HG02938 (cell line): ENCODE data around the gene MAGI2.

Experiments
- ATAC-seq: cut with Tn5 transposase; IDR thresholded peaks from one replicate; pipeline ENCODE4 v1.9.1; 2021; ENCODE audit warnings: mild to moderate bottlenecking, moderate library complexity; ENCODE audit not compliant: unreplicated experiment

The MAGI2 gene

GRCh38 chr7:78448911-78449310 lies 1004.6 kb downstream of the MAGI2 start:
- ATAC-seq = no peak

DNA sequence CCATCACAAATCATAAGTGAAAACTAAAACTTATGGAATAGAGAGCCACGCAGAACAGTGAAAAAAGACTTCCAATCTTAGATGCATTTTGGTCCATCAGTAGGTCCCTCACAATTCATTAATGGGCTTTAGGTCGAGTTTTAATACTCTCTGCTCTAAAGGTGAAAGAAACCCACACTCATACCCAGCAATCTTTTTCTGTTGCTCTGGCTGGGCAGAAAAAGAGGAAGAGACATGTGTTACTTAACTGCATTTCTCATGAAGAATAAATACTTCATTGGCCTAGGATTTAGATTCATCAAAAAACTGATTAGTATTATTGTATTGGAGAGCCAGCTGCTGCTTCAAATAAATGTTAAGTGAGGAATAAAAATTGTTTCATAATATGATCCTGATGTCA lies 1009.2 kb downstream of the MAGI2 start:
- no peak for ATAC-seq

DNA sequence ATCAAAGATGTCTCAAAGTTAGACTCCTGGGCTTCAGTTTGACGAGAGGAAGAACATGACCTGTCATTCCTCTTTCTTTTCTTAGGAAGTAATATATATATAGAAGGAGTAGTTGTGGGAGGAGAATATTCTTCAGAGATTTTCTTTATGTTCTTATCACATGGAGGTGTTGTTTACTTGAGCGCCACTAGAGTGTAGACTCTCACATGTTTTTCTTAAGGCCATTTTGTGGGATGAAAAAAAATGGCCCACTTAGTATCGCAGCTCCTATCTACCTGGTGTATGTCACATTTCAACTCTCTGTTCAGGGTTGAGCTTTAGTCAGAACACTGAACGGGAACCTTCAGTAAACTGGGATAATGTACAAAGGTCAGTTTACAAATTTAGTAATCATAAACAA lies 1009.7 kb downstream of the MAGI2 start:
- no peak for ATAC-seq

DNA sequence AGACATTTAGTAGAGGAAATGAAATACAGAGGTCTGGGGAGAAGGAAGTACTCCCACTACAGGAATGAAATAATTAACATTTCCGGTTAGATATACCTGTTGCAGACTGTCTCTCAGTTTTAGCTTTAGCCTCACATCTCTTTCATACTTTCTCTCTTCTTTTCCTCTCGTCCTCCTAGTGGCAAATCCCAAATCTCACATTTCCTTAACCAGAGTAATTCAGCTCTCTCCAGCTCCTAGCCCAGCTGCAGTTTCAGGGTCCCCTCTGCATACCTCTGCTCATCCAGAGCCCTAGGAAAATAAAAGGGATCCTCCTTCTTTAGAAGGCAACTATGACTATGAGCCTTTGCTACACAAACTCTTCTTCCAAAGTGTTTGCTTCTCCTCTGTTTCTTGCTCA lies 1011.7 kb downstream of the MAGI2 start:
- no peak for ATAC-seq

DNA sequence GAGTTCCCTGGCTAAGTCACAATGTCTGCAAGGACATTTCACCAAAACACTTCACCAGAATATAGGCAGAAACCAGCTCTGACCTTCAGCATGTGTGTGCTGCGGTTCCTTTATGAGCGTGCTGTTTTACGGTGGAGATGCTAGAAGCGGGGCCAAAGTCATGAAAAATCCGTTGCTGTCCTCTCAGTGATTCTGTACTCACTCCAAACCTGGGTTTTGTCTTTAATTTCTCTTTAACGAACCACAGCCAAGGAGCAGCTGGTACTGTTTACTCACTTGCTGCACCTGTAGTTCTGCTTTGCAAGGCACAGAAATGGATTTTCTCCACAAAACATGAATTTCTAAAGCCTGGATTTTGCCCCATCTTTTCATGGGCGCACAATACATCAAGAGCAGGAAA lies 1015.0 kb downstream of the MAGI2 start:
- no peak for ATAC-seq

DNA sequence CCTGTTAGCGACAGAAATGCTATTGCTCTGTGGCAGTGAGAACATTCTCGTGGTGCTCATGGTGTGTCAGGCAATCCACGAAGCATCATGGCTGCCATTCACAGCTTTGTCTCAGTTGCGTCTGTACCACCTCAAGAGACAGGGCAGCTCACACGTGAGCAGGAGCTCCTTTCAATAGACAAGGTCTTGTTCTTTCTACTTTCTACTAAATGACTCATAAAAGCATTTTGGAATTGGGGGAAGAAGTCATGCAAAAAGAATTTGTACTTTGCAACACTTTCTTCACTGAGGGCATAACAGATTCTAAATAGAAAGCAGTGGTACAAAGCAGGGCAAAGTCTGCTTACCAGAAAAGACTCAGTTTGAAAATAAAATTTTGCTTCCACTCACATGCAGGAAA lies 1016.3 kb downstream of the MAGI2 start:
- ATAC-seq = no peak

DNA sequence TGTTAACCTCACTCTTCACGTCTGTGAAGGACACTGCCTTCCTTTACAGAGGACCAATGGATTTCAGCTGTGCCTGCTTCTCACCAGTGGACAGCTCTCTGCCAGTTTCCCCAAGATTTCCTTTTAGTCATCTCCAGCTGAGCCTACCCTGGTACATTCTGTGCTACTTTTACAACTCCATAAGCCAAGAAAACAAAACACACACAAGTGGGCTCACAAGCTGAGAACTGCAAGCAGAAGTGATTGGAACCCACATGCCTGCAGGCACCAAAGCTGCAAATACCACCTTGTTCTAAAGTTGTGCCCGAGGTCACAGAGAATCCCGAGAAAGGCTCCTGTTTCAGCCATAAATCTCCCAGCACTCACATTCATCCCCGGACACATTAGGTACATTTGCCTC lies 1018.1 kb downstream of the MAGI2 start:
- ATAC-seq = no peak

- ATAC-seq = no peak
These were observed 1019.2 kb downstream of the MAGI2 start for GRCh38 chr7:78434281-78434680.

- no peak for ATAC-seq
These were observed 1020.0 kb downstream of the MAGI2 start for GRCh38 chr7:78433421-78433820.

DNA sequence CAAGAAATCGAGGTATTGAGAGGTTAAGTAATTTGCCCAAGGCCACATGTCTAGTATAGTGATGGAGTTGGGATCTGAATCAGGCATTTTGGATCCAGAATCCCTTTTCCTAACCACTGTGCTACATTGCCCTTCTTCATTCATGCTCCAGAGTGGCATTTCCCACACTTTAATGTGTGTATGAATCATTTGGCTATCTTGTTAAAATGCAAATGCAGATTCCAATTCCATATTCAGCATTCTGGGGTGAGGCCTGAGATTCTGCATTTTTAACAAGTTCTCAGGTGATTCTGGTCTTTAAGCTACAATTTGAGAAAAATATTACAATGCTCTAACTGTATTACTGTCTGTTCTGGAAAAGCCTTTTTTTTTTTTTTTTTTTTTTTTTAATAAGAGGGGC lies 1023.6 kb downstream of the MAGI2 start:
- ATAC-seq = no peak

DNA sequence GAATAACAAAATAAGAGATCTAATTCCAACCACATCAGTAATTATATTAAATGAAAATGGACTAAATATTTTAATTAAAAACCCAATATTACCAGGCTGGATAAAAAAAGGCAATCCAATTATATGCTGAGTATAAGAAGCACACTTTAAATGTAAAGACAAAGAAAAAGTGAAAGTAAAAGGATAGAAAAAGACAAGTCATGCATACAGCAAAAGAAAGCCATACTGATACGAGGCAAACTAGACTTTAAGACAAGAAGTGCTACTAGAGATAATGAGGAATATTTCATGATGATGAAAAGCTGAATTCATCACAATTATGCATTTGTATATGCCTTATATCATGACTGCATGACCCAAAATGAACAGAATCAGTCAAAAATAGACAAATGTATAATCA lies 1026.3 kb downstream of the MAGI2 start:
- ATAC-seq = peak; percentile 58

GRCh38 chr7:78420001-78420400 lies 1033.5 kb downstream of the MAGI2 start:
- ATAC-seq = no peak

DNA sequence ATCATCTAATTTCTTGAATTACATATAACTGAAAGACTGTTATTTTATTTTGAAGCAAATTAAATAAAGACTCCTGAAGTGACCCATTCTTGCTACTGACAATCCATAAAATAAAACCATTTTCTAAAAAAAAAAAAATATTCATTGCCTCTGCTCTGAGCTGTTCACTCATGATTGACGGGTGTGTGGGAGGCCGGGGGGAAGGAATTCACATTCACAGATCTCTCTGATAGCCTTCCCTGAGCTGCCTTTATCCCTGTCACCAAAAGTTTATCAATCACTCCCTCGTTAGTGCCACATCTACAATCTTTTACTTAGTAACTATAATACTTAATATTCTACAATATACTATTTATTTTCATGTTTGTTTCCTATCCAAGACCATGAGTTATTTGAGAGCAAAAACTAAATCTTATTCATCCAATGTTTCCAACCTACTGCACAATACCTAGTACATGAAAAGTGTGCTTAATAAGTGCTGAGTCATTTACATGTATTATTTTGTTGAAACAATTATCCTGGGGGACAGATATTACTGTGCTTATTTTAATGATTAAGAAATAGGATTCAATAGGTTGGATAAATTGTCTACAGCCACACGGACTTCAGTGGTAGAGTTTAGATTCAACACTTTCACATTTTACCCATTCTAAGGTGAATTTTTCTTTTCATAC lies 1036.2 kb downstream of the MAGI2 start:
- no peak for ATAC-seq

GRCh38 chr7:78413568-78413967 lies 1039.9 kb downstream of the MAGI2 start:
- ATAC-seq = no peak

- no peak for ATAC-seq
These were observed 1041.1 kb downstream of the MAGI2 start for GRCh38 chr7:78412216-78412858.

DNA sequence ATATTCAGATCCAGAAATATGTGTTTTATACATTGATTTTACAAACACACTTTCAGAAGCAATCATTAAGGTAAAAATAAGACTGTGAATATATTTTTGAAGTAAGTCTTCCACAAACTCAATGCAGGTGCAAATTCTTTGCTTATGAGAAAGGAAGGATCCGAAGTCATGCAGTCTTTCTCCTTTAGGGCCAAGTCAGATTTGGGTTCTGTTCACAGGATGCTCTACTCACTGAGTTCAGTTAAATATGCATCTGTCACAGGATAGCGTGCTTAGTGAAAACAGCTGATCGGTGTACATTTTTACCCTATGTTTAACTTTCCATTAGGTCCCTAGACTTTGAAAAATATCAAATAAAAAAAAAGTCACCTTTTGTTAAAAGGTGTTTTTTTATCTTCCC lies 1046.4 kb downstream of the MAGI2 start:
- no peak for ATAC-seq

GRCh38 chr7:78406531-78406930 lies 1046.9 kb downstream of the MAGI2 start:
- ATAC-seq = no peak

DNA sequence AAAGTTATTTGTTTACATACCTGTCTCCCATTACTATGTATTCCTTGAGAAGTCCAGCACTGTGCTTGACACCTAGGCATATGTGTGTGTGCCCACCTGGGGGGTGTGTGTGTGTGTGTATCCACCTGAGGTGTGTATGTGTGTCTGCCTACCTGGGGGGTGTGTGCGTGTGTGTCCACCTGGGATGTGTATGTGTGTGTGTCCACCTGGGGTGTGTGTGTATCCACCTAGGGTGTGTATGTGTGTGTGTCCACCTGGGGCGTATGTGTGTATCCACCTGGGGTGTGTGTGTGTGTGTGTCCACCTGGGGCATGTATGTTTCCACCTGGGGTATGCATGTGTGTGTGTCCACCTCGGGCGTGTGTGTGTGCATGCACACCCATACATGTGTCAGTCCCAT lies 1051.4 kb downstream of the MAGI2 start:
- no peak for ATAC-seq

DNA sequence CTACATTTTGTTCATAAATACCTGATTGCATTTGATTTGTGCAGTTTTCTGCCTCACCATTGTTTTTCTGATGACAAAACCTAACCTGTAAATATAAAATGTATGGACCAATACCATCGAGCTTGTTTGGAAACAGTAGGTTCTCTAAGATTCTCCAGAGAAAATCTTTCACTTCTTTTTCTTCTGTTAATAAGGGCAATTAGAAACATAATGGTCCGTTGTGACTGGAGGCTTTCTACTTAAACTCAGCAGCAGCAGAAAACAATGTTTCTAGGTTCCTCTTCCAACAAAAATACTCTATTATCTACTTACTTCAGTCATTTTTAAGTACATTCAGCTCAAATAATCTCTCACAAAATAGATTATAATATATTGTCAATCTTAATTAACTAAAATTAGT lies 1053.4 kb downstream of the MAGI2 start:
- ATAC-seq = no peak

DNA sequence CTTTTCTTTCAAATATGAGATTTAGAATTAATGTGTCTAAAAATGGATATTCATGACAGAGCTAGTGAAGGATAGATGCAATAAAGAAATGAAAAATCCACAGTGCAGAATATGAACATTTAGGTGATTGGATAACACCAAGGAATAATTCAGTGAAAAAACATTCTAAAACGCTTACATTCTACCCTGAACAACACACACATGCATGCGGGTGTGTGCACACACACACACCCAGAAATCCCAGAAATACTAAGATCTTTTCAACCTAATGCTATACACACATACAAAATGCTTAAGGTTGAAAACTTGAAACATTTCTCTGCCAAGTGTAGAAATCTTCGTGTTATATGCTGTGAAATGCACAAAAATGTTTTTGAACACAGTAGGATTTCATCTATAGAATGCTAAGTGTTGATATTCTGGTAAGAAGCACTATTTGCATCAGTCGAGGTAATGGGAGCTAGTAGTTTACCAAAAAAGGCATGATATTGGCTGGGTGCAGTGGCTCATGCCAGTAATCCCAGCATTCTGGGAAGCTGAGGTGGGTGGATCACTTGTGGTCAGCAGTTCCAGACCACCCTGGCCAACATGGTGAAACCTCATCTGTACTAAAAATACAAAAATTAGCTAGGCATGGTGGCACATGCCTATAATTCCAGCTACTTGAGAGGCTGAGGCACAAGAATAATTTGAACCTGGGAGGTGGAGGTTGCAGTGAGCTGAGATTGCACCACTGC lies 1054.3 kb downstream of the MAGI2 start:
- no peak for ATAC-seq

- no peak for ATAC-seq
These were observed 1054.9 kb downstream of the MAGI2 start for GRCh38 chr7:78398576-78398975.

- no peak for ATAC-seq
These were observed 1055.4 kb downstream of the MAGI2 start for GRCh38 chr7:78398081-78398480.
